AG09319 (cell line): ENCODE results near the gene SLC1A3.

ENCODE experiments used
- DNase-seq: peaks from one replicate; pipeline ENCODE4 v3.0.0-alpha.2; 2010; ENCODE audit warnings: low read depth; ENCODE audit errors: extremely low read depth
- TF ChIP-seq, protein P1 (sequence below): IDR thresholded peaks from 2 replicates; pipeline ENCODE4 v1.5.1; 2011; ENCODE audit warnings: low read depth, mild to moderate bottlenecking, inconsistent platforms, low read length, moderate library complexity

The SLC1A3 gene

DNA sequence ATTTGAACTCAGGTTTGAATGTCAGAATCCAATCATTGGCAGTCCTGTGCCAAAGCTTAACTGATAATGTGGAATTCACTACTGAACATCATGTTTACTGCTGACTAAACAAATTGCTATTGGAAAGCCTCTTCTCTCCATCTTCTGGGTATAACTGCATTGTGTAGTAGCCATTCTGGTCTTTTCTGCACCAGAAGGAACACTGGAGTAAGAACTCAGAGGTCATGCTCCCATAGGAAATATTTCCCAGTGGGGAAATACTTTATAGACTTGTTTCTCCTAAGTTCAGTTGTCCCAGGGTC is 25.9 kb downstream of the SLC1A3 start:
- TF ChIP-seq, protein P1, sequence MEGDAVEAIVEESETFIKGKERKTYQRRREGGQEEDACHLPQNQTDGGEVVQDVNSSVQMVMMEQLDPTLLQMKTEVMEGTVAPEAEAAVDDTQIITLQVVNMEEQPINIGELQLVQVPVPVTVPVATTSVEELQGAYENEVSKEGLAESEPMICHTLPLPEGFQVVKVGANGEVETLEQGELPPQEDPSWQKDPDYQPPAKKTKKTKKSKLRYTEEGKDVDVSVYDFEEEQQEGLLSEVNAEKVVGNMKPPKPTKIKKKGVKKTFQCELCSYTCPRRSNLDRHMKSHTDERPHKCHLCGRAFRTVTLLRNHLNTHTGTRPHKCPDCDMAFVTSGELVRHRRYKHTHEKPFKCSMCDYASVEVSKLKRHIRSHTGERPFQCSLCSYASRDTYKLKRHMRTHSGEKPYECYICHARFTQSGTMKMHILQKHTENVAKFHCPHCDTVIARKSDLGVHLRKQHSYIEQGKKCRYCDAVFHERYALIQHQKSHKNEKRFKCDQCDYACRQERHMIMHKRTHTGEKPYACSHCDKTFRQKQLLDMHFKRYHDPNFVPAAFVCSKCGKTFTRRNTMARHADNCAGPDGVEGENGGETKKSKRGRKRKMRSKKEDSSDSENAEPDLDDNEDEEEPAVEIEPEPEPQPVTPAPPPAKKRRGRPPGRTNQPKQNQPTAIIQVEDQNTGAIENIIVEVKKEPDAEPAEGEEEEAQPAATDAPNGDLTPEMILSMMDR: no peak
- no peak for DNase-seq

DNA sequence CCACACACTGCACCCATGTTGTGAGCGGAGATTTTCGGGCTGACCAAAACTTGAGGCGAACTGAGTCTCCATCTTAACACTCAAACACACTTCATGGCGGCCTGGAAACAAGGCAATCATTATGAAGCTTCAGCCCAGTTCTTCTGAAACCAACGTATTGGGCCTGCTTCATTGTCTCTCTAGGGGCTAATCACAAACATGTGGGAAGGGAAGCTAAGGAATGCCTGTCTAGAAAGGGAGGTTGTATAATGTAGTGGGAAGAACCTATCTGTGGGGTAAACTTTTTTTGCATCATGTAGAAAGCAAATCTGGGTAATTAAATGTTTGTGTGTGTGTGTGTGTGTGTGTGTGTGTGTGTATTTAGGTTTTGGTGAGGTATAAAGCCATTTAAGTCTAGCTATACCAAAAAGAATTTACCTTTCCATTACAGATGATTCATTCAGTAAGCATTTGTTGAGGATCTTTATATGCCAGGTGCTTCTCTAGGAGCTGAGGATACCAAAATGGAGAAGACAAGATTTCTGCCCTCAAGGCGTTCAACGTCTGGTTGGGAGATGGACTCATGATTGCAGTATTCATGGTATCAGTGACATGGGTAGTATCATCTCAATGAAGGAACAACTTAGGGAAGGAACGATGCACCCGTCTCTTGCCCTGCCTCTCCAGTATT is 29.4 kb downstream of the SLC1A3 start:
- TF ChIP-seq, protein P1: no peak
- no peak for DNase-seq

DNA sequence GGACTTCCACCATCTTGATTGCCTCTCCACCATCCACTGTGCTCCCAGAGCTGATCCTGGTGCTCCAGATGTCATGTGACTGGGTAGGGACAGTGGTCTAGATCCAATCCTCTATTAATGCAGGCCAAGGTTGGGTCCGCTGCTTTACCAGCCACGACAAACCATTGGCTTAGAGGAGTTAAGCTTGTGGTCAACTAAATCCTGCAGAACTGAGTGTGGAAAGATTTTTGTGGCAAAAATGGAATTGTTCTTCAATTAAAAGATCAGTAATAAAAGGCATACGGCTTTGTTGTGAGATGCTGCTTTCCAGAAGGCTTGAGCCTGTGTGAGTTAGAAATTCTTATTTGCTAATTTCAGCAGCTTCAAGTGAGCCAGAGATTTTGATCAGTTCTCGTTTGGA is 30.7 kb downstream of the SLC1A3 start:
- DNase-seq: no peak
- TF ChIP-seq, protein P1: no peak

DNA sequence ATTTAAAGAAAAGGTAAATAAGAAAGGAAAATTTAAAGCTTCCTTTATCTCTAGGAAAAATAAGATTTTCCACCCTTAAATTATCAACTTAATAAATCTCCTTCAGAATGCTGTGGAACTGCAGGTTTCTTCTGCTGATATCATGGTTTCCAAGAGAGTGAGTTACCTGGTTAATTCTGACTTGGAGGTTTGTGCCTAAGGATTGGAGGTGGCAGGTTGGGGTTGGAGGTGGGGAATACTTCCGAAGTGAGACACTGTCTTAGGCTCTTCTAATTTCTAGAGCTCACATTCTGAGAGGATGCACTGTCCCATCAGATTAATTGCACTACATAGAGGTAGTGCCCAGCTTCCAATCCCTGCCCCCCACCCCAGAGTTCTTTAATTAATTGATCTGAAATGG is 31.1 kb downstream of the SLC1A3 start:
- no peak for DNase-seq
- TF ChIP-seq, protein P1: no peak

DNA sequence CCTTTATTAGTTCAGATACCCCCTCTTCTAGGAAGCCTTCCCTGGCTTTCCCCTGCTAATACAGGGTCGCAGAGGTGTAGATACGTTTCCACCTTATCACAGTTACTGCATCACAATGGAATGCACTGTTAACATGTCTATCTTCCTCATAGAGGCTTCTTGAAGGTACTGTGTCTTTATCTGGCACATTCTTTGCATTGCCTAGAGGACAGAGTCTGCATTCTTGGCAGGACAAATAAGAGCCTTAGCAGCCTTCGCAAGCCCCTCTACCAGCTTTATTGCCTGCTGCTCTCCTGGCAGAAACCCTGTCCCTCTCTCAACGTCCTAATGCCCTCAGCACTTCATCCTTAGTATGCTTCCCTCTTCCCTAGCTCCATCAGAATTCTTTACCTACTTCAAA is 31.6 kb downstream of the SLC1A3 start:
- no peak for DNase-seq
- TF ChIP-seq, protein P1: no peak

DNA sequence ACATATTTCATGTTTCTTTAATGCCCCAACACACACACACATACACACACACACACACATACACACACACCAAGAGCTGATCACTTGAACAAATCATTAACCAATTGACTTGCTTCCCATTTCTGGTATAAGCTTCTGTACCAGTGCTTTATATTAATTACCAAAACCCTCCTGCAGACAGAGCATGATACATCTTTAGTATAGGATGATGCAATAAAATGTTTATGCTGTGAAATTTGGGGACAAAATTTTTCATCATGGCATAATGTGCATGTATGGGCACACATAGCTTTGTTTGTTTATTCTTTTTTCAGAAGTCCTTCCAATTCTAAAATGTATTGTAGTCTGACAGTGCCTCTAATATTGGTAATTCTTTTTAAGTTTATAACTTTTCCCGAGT is 34.5 kb downstream of the SLC1A3 start:
- TF ChIP-seq, protein P1: no peak

DNA sequence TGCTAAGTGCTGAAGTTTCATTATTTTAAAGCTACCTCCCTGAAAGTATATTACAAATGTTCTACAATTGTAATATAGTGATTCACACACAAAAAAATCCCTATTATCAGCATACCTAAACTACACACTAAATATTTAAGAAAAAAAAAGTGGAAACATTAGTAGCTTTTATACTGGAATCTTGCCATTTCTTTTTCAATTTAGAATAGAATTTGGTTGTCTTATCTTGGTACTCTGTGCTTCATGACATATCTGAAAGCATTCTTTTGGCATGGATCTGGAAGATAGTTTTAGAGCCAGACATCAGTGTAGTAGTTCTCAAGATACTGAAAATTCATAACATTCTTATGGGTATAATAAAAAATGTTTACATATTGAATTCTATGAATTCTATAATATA is 35.0 kb downstream of the SLC1A3 start:
- no peak for DNase-seq
- TF ChIP-seq, protein P1: no peak

More for the DNA sequence above, 34.5 kb downstream of the SLC1A3 start:
- DNase-seq: no peak
